ENCODE measurements around the gene CYB5R4. TPM values are rescaled to one million over a fixed set of nuclear protein-coding genes. Genes with fewer than 3 reads are reported as not detected.

CYB5R4 gene
- total RNA-seq, 1 experiment from 2014 or later: 12.5 TPM

GRCh38 chr6:83859410-83860358 lies at the start of gene CYB5R4 (continued):
- peak; percentile 98 for TF ChIP-seq TEAD4 (CRISPR knock-in tag; IDR thresholded peaks at IDR 0.05)
- TF ChIP-seq IRF2 (CRISPR knock-in tag; IDR thresholded peaks at IDR 0.05; ENCODE audit: borderline replicate concordance, low read depth): no peak; the same call in 1 of the 2 replicates
- TF ChIP-seq JAZF1 (CRISPR knock-in tag; IDR thresholded peaks at IDR 0.05): no peak
- peak; percentile 82 for TF ChIP-seq ZNF121 (CRISPR knock-in tag; IDR thresholded peaks at IDR 0.05)
- TF ChIP-seq PRDM15 (CRISPR knock-in tag; IDR thresholded peaks at IDR 0.05): peak; percentile 76
- TF ChIP-seq FOXK1 (CRISPR knock-in tag; IDR thresholded peaks at IDR 0.05): peak; percentile 94
- TF ChIP-seq ATF1 (CRISPR knock-in tag; IDR thresholded peaks at IDR 0.05): no peak
- no peak for TF ChIP-seq OVOL2 (CRISPR knock-in tag; IDR thresholded peaks at IDR 0.05; ENCODE audit: borderline replicate concordance)
- peak; percentile 99 for TF ChIP-seq ARID4B (CRISPR knock-in tag; IDR thresholded peaks at IDR 0.05; ENCODE audit: borderline replicate concordance)
- TF ChIP-seq, protein P1, sequence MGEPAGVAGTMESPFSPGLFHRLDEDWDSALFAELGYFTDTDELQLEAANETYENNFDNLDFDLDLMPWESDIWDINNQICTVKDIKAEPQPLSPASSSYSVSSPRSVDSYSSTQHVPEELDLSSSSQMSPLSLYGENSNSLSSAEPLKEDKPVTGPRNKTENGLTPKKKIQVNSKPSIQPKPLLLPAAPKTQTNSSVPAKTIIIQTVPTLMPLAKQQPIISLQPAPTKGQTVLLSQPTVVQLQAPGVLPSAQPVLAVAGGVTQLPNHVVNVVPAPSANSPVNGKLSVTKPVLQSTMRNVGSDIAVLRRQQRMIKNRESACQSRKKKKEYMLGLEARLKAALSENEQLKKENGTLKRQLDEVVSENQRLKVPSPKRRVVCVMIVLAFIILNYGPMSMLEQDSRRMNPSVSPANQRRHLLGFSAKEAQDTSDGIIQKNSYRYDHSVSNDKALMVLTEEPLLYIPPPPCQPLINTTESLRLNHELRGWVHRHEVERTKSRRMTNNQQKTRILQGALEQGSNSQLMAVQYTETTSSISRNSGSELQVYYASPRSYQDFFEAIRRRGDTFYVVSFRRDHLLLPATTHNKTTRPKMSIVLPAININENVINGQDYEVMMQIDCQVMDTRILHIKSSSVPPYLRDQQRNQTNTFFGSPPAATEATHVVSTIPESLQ (CRISPR knock-in tag; IDR thresholded peaks at IDR 0.05): no peak
- TF ChIP-seq, protein P2, sequence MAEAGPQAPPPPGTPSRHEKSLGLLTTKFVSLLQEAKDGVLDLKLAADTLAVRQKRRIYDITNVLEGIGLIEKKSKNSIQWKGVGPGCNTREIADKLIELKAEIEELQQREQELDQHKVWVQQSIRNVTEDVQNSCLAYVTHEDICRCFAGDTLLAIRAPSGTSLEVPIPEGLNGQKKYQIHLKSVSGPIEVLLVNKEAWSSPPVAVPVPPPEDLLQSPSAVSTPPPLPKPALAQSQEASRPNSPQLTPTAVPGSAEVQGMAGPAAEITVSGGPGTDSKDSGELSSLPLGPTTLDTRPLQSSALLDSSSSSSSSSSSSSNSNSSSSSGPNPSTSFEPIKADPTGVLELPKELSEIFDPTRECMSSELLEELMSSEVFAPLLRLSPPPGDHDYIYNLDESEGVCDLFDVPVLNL (CRISPR knock-in tag; IDR thresholded peaks at IDR 0.05; ENCODE audit: borderline replicate concordance, low read depth): no peak
- no peak for TF ChIP-seq GTF2I (CRISPR knock-in tag; conservative IDR thresholded peaks at IDR 0.05)
- no peak; the same call in 1 of the 2 replicates for TF ChIP-seq GABPB1 (CRISPR knock-in tag; IDR thresholded peaks at IDR 0.05)
- TF ChIP-seq, protein P3, sequence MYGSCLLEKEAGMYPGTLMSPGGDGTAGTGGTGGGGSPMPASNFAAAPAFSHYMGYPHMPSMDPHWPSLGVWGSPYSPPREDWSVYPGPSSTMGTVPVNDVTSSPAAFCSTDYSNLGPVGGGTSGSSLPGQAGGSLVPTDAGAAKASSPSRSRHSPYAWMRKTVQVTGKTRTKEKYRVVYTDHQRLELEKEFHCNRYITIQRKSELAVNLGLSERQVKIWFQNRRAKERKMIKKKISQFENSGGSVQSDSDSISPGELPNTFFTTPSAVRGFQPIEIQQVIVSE (CRISPR knock-in tag; IDR thresholded peaks at IDR 0.05; ENCODE audit: borderline replicate concordance): no peak
- 0 out of 2 replicates have a peak, but pooled peaks have one; percentile 6 for TF ChIP-seq ZNF416 (CRISPR knock-in tag; IDR thresholded peaks at IDR 0.05)
- TF ChIP-seq ZNF425 (CRISPR knock-in tag; conservative IDR thresholded peaks at IDR 0.05): no peak
- TF ChIP-seq SMAD4 (CRISPR knock-in tag; IDR thresholded peaks at IDR 0.05): peak; percentile 97
- no peak for TF ChIP-seq STAT6 (CRISPR knock-in tag; conservative IDR thresholded peaks at IDR 0.05; ENCODE audit: low read depth)
- TF ChIP-seq, protein P4, sequence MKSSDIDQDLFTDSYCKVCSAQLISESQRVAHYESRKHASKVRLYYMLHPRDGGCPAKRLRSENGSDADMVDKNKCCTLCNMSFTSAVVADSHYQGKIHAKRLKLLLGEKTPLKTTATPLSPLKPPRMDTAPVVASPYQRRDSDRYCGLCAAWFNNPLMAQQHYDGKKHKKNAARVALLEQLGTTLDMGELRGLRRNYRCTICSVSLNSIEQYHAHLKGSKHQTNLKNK (CRISPR knock-in tag; IDR thresholded peaks at IDR 0.05): no peak
